H1 (cell line): ENCODE measurements around the gene MAPK14. TPM values are rescaled to one million over a fixed set of nuclear protein-coding genes. Genes with fewer than 3 reads are reported as not detected.

ENCODE experiments used
- CTCF ChIA-PET: fragments of 300-600 bp; sonication (Branson Sonifier 250); formaldehyde crosslinking; loops from one replicate; lab custom pipeline; 2021; ENCODE audit not compliant: partially characterized antibody; lab: Charles Lee
- POLR2A ChIA-PET: fragments of 300-600 bp; sonication (Branson Sonifier 250); formaldehyde crosslinking; loops from one replicate; lab custom pipeline; 2021; ENCODE audit warnings: inconsistent platforms; ENCODE audit not compliant: partially characterized antibody; lab: Charles Lee
- DNase-seq, 2 experiments: peaks; one replicate each; pipeline versions ENCODE4 v3.0.0 to v3.0.0-alpha.2; 2010 to 2022; ENCODE audit warnings: low spot score in 2 of 2, low read depth in 1 of 2, mixed read lengths in 1 of 2
- FAIRE-seq: peaks from 2 replicates; lab custom pipeline; 2011; peaks lifted over from hg19 to GRCh38; lab: Jason Lieb, UNC
- H2AFZ ChIP-seq: 2 replicates; pipeline ENCODE4 v1.8.1; 2012; ENCODE audit warnings: low read length, inconsistent platforms
- H2AK5ac ChIP-seq: 2 replicates; pipeline ENCODE4 v1.6.1; 2013; ENCODE audit warnings: low read depth, low read length
- H2BK120ac ChIP-seq: replicated peaks from 2 replicates; pipeline ENCODE3; 2013; ENCODE audit warnings: low read depth, low read length, inconsistent platforms
- H2BK12ac ChIP-seq: 2 replicates; pipeline ENCODE4 v1.6.1; 2013; ENCODE audit warnings: low read depth, low read length
- H2BK15ac ChIP-seq: 2 replicates; pipeline ENCODE4 v1.6.1; 2013; ENCODE audit warnings: low read length
- H2BK20ac ChIP-seq: 2 replicates; pipeline ENCODE4 v1.6.1; 2013; ENCODE audit warnings: low read length
- H2BK5ac ChIP-seq: 2 replicates; pipeline ENCODE4 v1.6.1; 2013; ENCODE audit warnings: low read depth, low read length
- H3K14ac ChIP-seq: 2 replicates; pipeline ENCODE4 v1.6.1; 2013; ENCODE audit warnings: inconsistent platforms; ENCODE audit not compliant: insufficient read length
- H3K18ac ChIP-seq: 2 replicates; pipeline ENCODE4 v1.6.1; 2013; ENCODE audit warnings: low read length; ENCODE audit errors: extremely low read depth
- H3K23ac ChIP-seq: 2 replicates; pipeline ENCODE4 v1.6.1; 2013; ENCODE audit warnings: inconsistent platforms; ENCODE audit not compliant: insufficient read length
- H3K23me2 ChIP-seq: 2 replicates; pipeline ENCODE4 v1.6.1; 2013; ENCODE audit warnings: low read depth, low read length
- H3K27ac ChIP-seq: 2 replicates; pipeline ENCODE4 v1.6.1; 2011; ENCODE audit warnings: low read depth, low read length, inconsistent platforms
- H3K27me3 ChIP-seq, 4 experiments: replicated peaks in 1 of 4; 1 replicate in 1 of 4; 2 replicates in 3 of 4; pipeline versions ENCODE4 v1.6.1 to v1.8.1; 2011 to 2013; ENCODE audit warnings: low read length in 3 of 4, mild to moderate bottlenecking in 3 of 4, inconsistent platforms in 2 of 4, mixed read lengths in 2 of 4, moderate library complexity in 1 of 4; ENCODE audit not compliant: control insufficient read depth in 3 of 4, insufficient read depth in 3 of 4; ENCODE audit errors: extremely low read depth in 1 of 4
- H3K36me3 ChIP-seq, 4 experiments: 2 replicates each; pipeline versions ENCODE4 v1.6.1 to v1.8.1; 2011 to 2013; ENCODE audit warnings: mild to moderate bottlenecking in 4 of 4, low read length in 3 of 4, moderate library complexity in 2 of 4, control low read depth in 1 of 4, inconsistent platforms in 1 of 4; ENCODE audit not compliant: insufficient read depth in 4 of 4, control insufficient read depth in 2 of 4
- H3K4ac ChIP-seq: replicated peaks from 2 replicates; pipeline ENCODE3; 2013; ENCODE audit warnings: low read length, low read depth, mixed read lengths, inconsistent platforms; ENCODE audit not compliant: insufficient read length
- H3K4me1 ChIP-seq, 4 experiments: replicated peaks in 1 of 4; 1 replicate in 1 of 4; 2 replicates in 3 of 4; pipeline versions ENCODE4 v1.6.1 to v1.8.1; 2011 to 2013; ENCODE audit warnings: low read length in 3 of 4, inconsistent platforms in 2 of 4, mixed read lengths in 1 of 4; ENCODE audit not compliant: insufficient read depth in 4 of 4, control insufficient read depth in 3 of 4
- H3K4me2 ChIP-seq, 2 experiments: 2 replicates each; pipeline versions ENCODE4 v1.6.1 to v1.8.1; 2011 to 2013; ENCODE audit warnings: low read depth in 2 of 2, low read length in 2 of 2, control low read depth in 1 of 2, inconsistent platforms in 1 of 2, mild to moderate bottlenecking in 1 of 2; ENCODE audit not compliant: insufficient read depth in 1 of 2
- H3K4me3 ChIP-seq, 4 experiments: fragments of 200-600, 300-600 bp in 1 of 4; sonication (generic), shearing (Covaris generic), sonication (Bioruptor Twin) in 1 of 4; 2 replicates each; pipeline versions ENCODE4 v1.5.1 to v1.8.1; 2011 to 2016; ENCODE audit warnings: low read length in 4 of 4, low read depth in 3 of 4, control low read depth in 2 of 4, inconsistent platforms in 2 of 4, mild to moderate bottlenecking in 2 of 4, mixed read lengths in 1 of 4, moderate library complexity in 1 of 4; ENCODE audit not compliant: insufficient read depth in 2 of 4; ENCODE audit errors: extremely low read depth in 1 of 4
- H3K56ac ChIP-seq: replicated peaks from 2 replicates; pipeline ENCODE3; 2013; ENCODE audit warnings: low read depth, mild to moderate bottlenecking, mixed read lengths, low read length, inconsistent platforms; ENCODE audit not compliant: insufficient read length
- H3K79me1 ChIP-seq: 2 replicates; pipeline ENCODE4 v1.6.1; 2013; ENCODE audit warnings: low read depth, low read length, control low read depth
- H3K79me2 ChIP-seq, 2 experiments: 2 replicates each; pipeline versions ENCODE4 v1.6.1 to v1.8.1; 2012 to 2013; ENCODE audit warnings: low read length in 2 of 2, mild to moderate bottlenecking in 2 of 2, inconsistent platforms in 1 of 2; ENCODE audit not compliant: insufficient read depth in 2 of 2, control insufficient read depth in 1 of 2
- H3K9ac ChIP-seq, 4 experiments: replicated peaks in 1 of 4; 1 replicate in 1 of 4; 2 replicates in 3 of 4; pipeline versions ENCODE4 v1.6.1 to v1.8.1; 2011 to 2013; ENCODE audit warnings: low read depth in 3 of 4, low read length in 3 of 4, control low read depth in 2 of 4, mild to moderate bottlenecking in 2 of 4, moderate library complexity in 2 of 4, inconsistent platforms in 1 of 4; ENCODE audit errors: extremely low read depth in 1 of 4
- H3K9me3 ChIP-seq, 2 experiments: 2 replicates each; pipeline versions ENCODE4 v1.6.1 to v1.8.1; 2012 to 2013; ENCODE audit warnings: mild to moderate bottlenecking in 2 of 2, moderate library complexity in 2 of 2, control low read depth in 1 of 2, inconsistent platforms in 1 of 2, low read depth in 1 of 2, low read length in 1 of 2, mixed read lengths in 1 of 2; ENCODE audit not compliant: insufficient read depth in 2 of 2
- H4K20me1 ChIP-seq, 2 experiments: replicated peaks in 1 of 2; 2 replicates each; pipeline versions ENCODE3 to v1.8.1; 2011 to 2013; ENCODE audit warnings: inconsistent platforms in 2 of 2, low read length in 2 of 2, mild to moderate bottlenecking in 1 of 2; ENCODE audit not compliant: insufficient read depth in 2 of 2, control insufficient read depth in 1 of 2
- H4K5ac ChIP-seq: 2 replicates; pipeline ENCODE4 v1.6.1; 2013; ENCODE audit warnings: low read length, low read depth, mixed read lengths, inconsistent platforms; ENCODE audit not compliant: insufficient read length
- H4K8ac ChIP-seq: 2 replicates; pipeline ENCODE4 v1.8.0; 2013; ENCODE audit warnings: mild to moderate bottlenecking, moderate library complexity, low read length, inconsistent platforms; ENCODE audit not compliant: insufficient read depth; ENCODE audit errors: extremely low read depth
- H4K91ac ChIP-seq: replicated peaks from 2 replicates; pipeline ENCODE3; 2013; ENCODE audit warnings: low read length, mixed read lengths, inconsistent platforms; ENCODE audit not compliant: insufficient read length
- BACH1 ChIP-seq: IDR thresholded peaks from 2 replicates; pipeline ENCODE4 v1.6.1; 2012; ENCODE audit warnings: low read length, improper control_type of control experiment
- CTBP2 ChIP-seq: IDR thresholded peaks from 2 replicates; pipeline ENCODE4 v1.7.0; 2011; ENCODE audit warnings: borderline replicate concordance, mild to moderate bottlenecking, moderate library complexity, mixed read lengths, low read length; ENCODE audit not compliant: insufficient read depth, insufficient read length
- HDAC6 ChIP-seq: IDR thresholded peaks from one replicate; pipeline ENCODE4 v1.7.1; 2012; ENCODE audit warnings: low read depth, mild to moderate bottlenecking, inconsistent platforms, low read length, moderate library complexity
- KDM5A ChIP-seq: fragments of 200-600 bp; IDR thresholded peaks from 2 replicates; pipeline ENCODE4 v1.7.1; 2012; ENCODE audit warnings: mild to moderate bottlenecking, low read length, inconsistent platforms, mixed read lengths
- RFX5 ChIP-seq: IDR thresholded peaks from 2 replicates; pipeline ENCODE4 v1.6.1; 2011; ENCODE audit warnings: low read depth, low read length, improper control_type of control experiment, borderline replicate concordance
- WGBS, 2 experiments: shearing (Covaris generic) in 1 of 2; methylation state at CpG; one replicate each; pipeline versions ENCODE4 v1.1.6 to v1.1.7; 2013 to 2015; ENCODE audit warnings: low lambda C conversion rate in 2 of 2, mixed read lengths in 2 of 2, inconsistent platforms in 1 of 2, low coverage in 1 of 2, missing lambda C conversion rate in 1 of 2; ENCODE audit not compliant: insufficient replicate concordance in 2 of 2, insufficient coverage in 1 of 2, insufficient read length in 1 of 2; ENCODE audit errors: extremely low coverage in 1 of 2, missing lambda C conversion rate in 1 of 2; 5-methylcytosine and 5-hydroxymethylcytosine counted together
- polyA plus RNA-seq, 7 experiments: library from polyadenylated mRNA; depleted of rRNA in 3 of 7; stranded (reverse) in 5 of 7; unstranded in 2 of 7; fragments of >200 nt in 5 of 7; fragments of 200-250 nt in 2 of 7; gene quantifications; 1 replicate in 5 of 7; 2 replicates in 1 of 7; 4 replicates in 1 of 7; pipeline versions ENCODE4 v1.2.1 to v1.2.3, GENCODE V29; 2011 to 2013; ENCODE audit warnings: missing spikeins in 2 of 7, mixed read lengths in 2 of 7
- total RNA-seq: library from RNA; stranded (reverse); fragmentation: NEBNext Ultra II Directional; extraction: Animal tissue kit (Norgen Biotek cat#: 25700); gene quantifications from 2 replicates; pipeline ENCODE4 v1.2.1, GENCODE V29; 2021

The MAPK14 gene
- total and polyA plus RNA-seq, 2 of the 8 experiments (the other 6 are each of a cell fraction or from before 2014, with no cell fraction given), result 18.1 to 39.3 TPM

DNA sequence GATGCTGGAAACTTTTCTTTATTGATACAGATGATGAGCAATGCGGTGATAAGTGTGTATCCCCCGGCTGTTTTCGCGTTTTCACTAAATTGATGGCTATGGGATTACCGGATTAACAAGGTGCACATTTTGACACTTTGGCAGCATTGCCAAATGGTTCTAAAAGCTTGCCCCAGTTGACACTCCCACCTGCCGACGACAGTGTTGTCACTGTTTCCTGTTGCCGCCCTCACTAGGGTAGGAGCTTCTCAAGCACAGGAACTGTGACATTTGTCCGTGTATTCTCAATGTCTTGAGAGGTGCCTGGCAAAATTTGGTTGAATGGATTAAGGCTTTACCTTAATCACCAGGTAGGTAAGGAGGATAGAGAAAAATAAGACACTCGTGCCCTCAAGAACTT lies 92.9 kb downstream of the MAPK14 start:
- H3K4ac ChIP-seq, result no peak overlapping the region
- H3K9ac ChIP-seq, result no peak overlapping the region
- H3K14ac ChIP-seq, result no peak overlapping the region
- TF ChIP-seq CTBP2 (no peak), KDM5A (no peak), BACH1 (no peak), RFX5 (no peak), HDAC6 (no peak)
- H3K27me3 ChIP-seq, result no peaks in the 10 kb centered on the region
- no peaks in the 10 kb centered on the region for H3K79me1 ChIP-seq
- no peak overlapping the region for H4K8ac ChIP-seq
- no peak overlapping the region for H2BK15ac ChIP-seq
- no peak for DNase-seq
- CTCF ChIA-PET, result interaction anchor here (1.0 to 2.7 kb wide), 7 partner anchors 8 to 182 kb away, joined by 3 to 19 read pairs (median 5); no protein-coding TSS in a partner anchor
- no peak overlapping the region for H3K18ac ChIP-seq
- no peak overlapping the region for H3K23ac ChIP-seq
- no peak overlapping the region for H2BK120ac ChIP-seq
- no peak overlapping the region for H3K56ac ChIP-seq
- no peaks in the 10 kb centered on the region for H3K36me3 ChIP-seq
- H2AFZ ChIP-seq, result no peak overlapping the region
- POLR2A ChIA-PET, result interaction anchor here (1.3 to 2.0 kb wide), 3 partner anchors 9 to 78 kb away, joined by 3 to 10 read pairs (median 9); no protein-coding TSS in a partner anchor
- WGBS, 2 experiments, result 68% methylated on average over 10 of the region's 10 CpGs; no CpG with 5 or more reads in 1 of the 2 experiments
- no peaks in the 10 kb centered on the region for H3K79me2 ChIP-seq
- peaks cover 4 to 8% (median 7%) of the 10 kb centered on the region in 4 experiments; a peak in 6 of 7 replicates for H3K4me1 ChIP-seq
- no peak overlapping the region for H3K4me2 ChIP-seq
- H2BK5ac ChIP-seq, result no peak overlapping the region
- no peaks in the 10 kb centered on the region for H3K23me2 ChIP-seq
- no peak overlapping the region for H3K4me3 ChIP-seq
- no peak for FAIRE-seq
- no peak overlapping the region for H2BK12ac ChIP-seq
- no peak overlapping the region for H2BK20ac ChIP-seq
- peaks cover 0 to 2% of the 10 kb centered on the region in 2 experiments for H4K20me1 ChIP-seq
- no peak overlapping the region for H4K91ac ChIP-seq
- H2AK5ac ChIP-seq, result no peak overlapping the region
- no peak overlapping the region for H4K5ac ChIP-seq
- H3K9me3 ChIP-seq, result no peaks in the 10 kb centered on the region
- no peak overlapping the region for H3K27ac ChIP-seq
